T-helper 2 cell treated with Interferon-gamma antibody and Interleukin-4, amounts not matched to agents 5 μg/mL and 100 μg/mL, for 36 hours (primary cell): ENCODE measurements around the gene NKX2-3.

Experiments used
- DNase-seq: peaks from one replicate; pipeline ENCODE4 v3.0.0; 2021; ENCODE audit warnings: low spot score
- H3K27ac Mint-ChIP-seq: one replicate; pipeline ENCODE4 v1.8.0; 2021; ENCODE audit warnings: mild to moderate bottlenecking, mixed read lengths
- H3K27me3 Mint-ChIP-seq: one replicate; pipeline ENCODE4 v1.8.0; 2021; ENCODE audit warnings: low read depth, mixed read lengths
- H3K36me3 Mint-ChIP-seq: one replicate; pipeline ENCODE4 v1.8.0; 2021; ENCODE audit warnings: low read depth, mixed read lengths
- H3K4me1 Mint-ChIP-seq: one replicate; pipeline ENCODE4 v1.8.0; 2021; ENCODE audit warnings: low read depth, mixed read lengths
- H3K4me3 Mint-ChIP-seq: one replicate; pipeline ENCODE4 v1.8.0; 2022; ENCODE audit warnings: mild to moderate bottlenecking, moderate library complexity, mixed read lengths
- H3K9me3 Mint-ChIP-seq: one replicate; pipeline ENCODE4 v1.8.0; 2021; ENCODE audit warnings: mixed read lengths

Gene NKX2-3

GRCh38 chr10:99531696-99532593 is 797 bp upstream of the NKX2-3 start:
- Mint-ChIP-seq H3K36me3 (peaks cover 2% of the 10 kb centered on the region), H3K27me3 (peaks cover 89% of the 10 kb centered on the region), H3K9me3 (no peaks in the 10 kb centered on the region), H3K4me1 (peaks cover 15% of the 10 kb centered on the region), H3K4me3 (peak overlapping the region; percentile 55), H3K27ac (peak overlapping the region; percentile 52)
- DNase-seq, result no peak

- peak overlapping the region; percentile 46 for H3K27ac Mint-ChIP-seq
- H3K36me3 Mint-ChIP-seq, result peaks cover 2% of the 10 kb centered on the region
- no peak for DNase-seq
- peaks cover 93% of the 10 kb centered on the region for H3K27me3 Mint-ChIP-seq
- peaks cover 10% of the 10 kb centered on the region for H3K4me1 Mint-ChIP-seq
- H3K9me3 Mint-ChIP-seq, result no peaks in the 10 kb centered on the region
- no peak overlapping the region for H3K4me3 Mint-ChIP-seq
Measured at GRCh38 chr10:99533496-99534449, 1.0 kb downstream of the NKX2-3 start.

DNA sequence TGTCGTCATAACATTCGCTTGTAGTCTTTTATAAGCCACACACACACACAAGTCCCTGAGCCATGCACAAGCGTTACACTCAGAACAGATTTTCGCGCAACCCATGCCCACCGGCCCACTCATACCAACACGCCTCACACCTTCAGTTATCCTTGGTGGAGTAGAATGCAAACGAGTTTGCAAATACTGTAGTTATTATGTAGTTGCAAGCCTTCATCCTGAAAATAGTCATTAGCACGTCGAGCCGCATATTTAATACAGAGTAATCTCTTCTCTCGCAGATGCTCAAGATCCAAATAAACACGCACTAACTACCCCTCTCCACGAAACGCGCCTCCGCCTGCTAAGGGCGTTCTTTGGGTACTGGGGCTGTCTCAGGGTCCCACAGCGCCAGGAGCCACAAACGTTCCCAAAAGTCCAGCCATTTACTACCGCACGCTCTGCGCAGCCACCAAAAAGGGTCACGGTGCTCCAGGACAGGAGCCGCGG is 1.8 kb downstream of the NKX2-3 start:
- no peak for DNase-seq
- Mint-ChIP-seq H3K4me3 (peak overlapping the region; percentile 49), H3K36me3 (peaks cover 2% of the 10 kb centered on the region), H3K27me3 (peaks cover 93% of the 10 kb centered on the region), H3K9me3 (no peaks in the 10 kb centered on the region), H3K4me1 (peaks cover 10% of the 10 kb centered on the region), H3K27ac (peak overlapping the region; percentile 46)

DNA sequence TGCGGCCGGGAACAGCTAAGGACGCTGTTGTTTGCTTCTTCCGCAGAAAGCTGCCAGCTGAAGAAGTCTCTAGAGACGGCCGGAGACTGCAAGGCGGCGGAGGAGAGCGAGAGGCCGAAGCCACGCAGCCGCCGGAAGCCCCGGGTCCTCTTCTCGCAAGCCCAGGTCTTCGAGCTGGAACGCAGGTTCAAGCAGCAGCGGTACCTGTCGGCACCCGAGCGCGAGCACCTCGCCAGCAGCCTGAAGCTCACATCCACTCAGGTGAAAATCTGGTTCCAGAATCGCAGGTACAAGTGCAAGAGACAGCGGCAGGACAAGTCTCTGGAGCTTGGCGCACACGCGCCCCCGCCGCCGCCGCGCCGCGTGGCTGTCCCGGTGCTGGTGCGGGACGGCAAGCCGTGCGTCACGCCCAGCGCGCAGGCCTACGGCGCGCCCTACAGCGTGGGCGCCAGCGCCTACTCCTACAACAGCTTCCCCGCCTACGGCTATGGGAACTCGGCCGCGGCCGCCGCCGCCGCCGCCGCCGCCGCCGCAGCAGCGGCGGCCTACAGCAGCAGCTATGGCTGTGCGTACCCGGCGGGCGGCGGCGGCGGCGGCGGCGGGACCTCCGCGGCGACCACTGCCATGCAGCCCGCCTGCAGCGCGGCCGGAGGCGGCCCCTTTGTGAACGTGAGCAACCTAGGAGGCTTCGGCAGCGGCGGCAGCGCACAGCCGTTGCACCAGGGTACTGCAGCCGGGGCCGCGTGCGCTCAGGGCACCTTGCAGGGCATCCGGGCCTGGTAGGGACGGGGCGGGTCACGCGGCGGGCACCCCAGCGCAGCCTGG is 2.4 kb downstream of the NKX2-3 start:
- Mint-ChIP-seq H3K4me1 (peaks cover 10% of the 10 kb centered on the region), H3K36me3 (peaks cover 2% of the 10 kb centered on the region), H3K4me3 (peak overlapping the region; percentile 49), H3K9me3 (no peaks in the 10 kb centered on the region), H3K27me3 (peaks cover 92% of the 10 kb centered on the region), H3K27ac (no peak overlapping the region)
- no peak for DNase-seq

GRCh38 chr10:99535764-99536337 is 3.1 kb downstream of the NKX2-3 start:
- Mint-ChIP-seq H3K27me3 (peaks cover 87% of the 10 kb centered on the region), H3K36me3 (no peaks in the 10 kb centered on the region), H3K4me1 (peaks cover 9% of the 10 kb centered on the region), H3K9me3 (no peaks in the 10 kb centered on the region), H3K27ac (no peak overlapping the region), H3K4me3 (no peak overlapping the region)
- DNase-seq, result no peak

- Mint-ChIP-seq H3K36me3 (no peaks in the 10 kb centered on the region), H3K9me3 (no peaks in the 10 kb centered on the region), H3K4me1 (peaks cover 9% of the 10 kb centered on the region), H3K27ac (no peak overlapping the region), H3K27me3 (peaks cover 86% of the 10 kb centered on the region), H3K4me3 (peak overlapping the region; percentile 34)
- DNase-seq, result no peak
Measured at GRCh38 chr10:99536338-99537085, 3.8 kb downstream of the NKX2-3 start.

DNA sequence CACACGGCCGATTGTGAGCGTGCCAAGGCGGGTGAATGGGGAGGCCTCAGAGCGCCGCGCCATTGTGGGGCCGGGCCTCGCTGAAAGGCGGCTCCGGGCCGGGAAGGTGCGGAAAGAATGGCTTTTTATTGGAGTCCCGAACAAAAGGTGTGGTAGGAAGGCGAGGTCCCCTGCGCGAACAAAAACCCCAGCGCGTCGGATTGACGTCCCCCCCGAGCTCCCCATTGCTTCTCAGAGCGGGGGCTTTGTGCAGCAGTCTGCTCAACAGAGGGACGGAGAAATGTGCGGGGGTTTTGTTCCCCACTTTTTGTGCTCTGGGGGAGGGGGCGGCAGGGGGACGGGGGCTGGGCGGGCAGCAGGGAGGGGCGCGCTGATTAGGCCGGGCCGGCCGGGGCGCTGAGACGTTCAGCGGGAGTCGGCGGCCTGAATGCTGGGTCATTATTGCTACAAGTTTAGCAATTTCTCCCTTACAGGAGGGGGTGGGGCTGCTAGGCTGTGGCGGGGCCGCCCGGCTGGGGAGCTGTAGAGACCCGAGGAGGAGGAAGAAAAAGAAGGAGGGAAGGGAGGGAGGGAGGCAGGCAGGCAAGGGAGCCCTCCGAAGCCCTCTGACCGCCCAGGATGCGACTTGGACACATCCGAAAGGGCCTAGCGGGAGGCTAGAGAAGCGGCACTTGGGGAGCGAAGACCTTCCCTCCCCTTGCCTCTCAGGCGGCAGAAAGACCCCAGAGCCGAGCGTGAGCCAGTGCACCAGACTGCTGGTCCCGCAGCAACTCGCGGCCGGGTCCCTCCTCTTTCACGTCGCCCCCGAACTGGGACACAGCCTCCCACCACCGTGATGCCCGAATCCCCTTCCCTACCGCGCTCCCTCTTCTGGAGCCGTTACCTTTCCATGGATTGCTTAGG is 4.6 kb downstream of the NKX2-3 start:
- Mint-ChIP-seq H3K4me3 (peak overlapping the region; percentile 34), H3K36me3 (no peaks in the 10 kb centered on the region), H3K4me1 (peaks cover 9% of the 10 kb centered on the region), H3K27me3 (peaks cover 83% of the 10 kb centered on the region), H3K27ac (peak overlapping the region; percentile 41), H3K9me3 (no peaks in the 10 kb centered on the region)
- DNase-seq, result no peak

DNA sequence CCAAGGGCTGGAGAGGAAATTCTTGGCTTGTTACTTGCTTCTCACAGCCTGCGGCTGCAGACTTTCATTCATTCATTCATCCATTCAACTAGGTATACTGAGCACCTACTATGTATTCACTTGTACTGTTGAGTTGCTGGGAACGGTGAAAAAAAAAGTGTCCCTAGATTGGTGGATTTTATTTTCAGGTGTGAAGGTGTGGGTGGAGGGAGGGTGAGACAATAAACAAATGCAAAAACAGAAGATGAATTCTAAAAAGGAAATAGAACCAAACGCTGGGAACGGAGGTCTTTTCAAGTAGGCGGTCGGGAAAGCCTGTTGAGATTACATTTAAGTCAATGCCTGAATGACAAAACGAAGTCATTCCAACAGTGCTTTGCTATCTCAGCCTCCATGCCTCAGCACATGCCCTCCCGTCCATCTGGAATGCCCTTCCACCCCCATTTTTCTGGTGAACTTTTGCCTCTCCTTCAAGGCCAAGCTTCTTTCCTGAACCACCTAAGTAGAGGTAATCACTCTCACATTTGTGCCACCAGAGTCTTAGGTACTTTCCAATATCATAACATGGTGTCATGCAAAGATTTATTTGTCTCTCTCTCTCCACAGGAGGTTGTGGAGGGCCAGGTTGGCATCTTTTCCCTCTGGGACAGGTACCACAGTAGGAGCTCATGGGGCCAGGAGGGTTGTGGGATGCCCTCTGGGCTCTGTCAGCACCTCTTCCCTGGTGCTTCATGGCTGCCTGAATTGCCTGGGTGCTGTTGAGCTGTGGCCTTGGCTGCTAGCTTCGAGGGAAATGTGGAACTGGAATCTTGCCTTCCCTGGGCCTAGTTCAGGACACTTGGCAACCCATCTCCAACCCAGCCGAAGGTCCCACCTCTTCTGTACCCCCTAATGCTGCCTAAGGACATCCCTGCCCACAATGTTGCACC is 5.5 kb downstream of the NKX2-3 start:
- H3K4me1 Mint-ChIP-seq, result peaks cover 4% of the 10 kb centered on the region
- H3K36me3 Mint-ChIP-seq, result no peaks in the 10 kb centered on the region
- peak overlapping the region; percentile 41 for H3K27ac Mint-ChIP-seq
- no peak overlapping the region for H3K4me3 Mint-ChIP-seq
- H3K27me3 Mint-ChIP-seq, result peaks cover 82% of the 10 kb centered on the region
- DNase-seq, result no peak
- no peaks in the 10 kb centered on the region for H3K9me3 Mint-ChIP-seq

DNA sequence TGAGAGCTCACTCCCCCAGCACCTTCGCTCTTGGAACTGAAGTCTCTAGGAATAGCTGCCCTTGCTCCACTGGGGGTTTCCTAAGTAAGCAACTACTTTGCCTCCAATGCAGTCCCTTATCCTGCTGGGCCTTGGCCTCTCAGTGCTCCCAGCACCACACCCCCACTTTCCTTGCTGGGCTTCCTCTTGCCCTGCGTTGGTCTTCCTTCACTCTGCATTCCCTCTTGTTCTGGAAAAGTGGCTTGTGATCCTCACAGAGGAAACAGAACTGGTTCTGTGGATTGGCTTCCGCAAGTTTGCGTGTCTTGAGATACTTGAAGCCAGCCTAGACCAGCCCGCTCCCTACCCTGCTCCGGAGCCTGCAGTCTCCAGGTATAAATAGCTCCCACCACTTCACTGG is 6.4 kb downstream of the NKX2-3 start:
- Mint-ChIP-seq H3K9me3 (no peaks in the 10 kb centered on the region), H3K27me3 (peaks cover 78% of the 10 kb centered on the region), H3K27ac (no peak overlapping the region), H3K4me3 (no peak overlapping the region), H3K4me1 (peaks cover 4% of the 10 kb centered on the region), H3K36me3 (no peaks in the 10 kb centered on the region)
- no peak for DNase-seq

DNA sequence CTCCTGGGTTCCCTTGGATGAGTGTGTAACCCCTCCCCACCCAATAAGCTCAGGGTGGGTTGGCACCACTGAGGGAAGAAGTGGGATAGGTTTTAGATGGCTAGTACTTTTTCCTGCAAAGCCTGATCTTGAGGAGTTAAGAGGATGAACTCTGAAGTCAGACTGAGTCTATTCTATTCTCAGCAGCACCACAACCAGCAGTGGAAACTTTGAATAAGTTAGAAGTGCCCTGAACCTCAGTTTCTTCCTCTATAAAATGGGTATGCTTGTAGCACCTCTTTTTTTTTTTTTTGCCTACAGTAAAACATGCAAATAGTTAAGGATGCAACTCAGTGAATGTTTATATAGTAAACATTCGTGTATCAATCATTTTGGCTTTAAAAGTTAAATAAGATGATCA is 7.1 kb downstream of the NKX2-3 start:
- Mint-ChIP-seq H3K27me3 (peaks cover 78% of the 10 kb centered on the region), H3K36me3 (no peaks in the 10 kb centered on the region), H3K4me1 (peaks cover 4% of the 10 kb centered on the region), H3K9me3 (no peaks in the 10 kb centered on the region), H3K27ac (no peak overlapping the region), H3K4me3 (no peak overlapping the region)
- DNase-seq, result no peak

DNA sequence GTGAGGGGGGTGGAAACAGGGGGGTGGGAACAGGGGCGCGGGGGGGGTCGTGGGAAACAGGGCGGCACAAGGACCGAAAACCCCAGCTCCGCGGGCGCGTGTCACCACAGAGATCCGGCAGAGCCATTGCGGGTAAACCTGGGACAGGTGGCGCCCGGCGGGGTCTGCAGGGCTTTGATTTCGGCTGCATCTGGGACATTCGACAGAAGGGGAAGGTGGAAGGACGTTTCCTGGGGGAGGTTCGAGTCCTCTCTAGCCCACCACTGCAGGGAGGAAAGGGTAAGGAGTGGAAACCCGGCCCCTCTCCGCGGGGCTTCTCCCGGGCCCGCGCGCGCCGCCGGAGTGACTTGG is 7.5 kb downstream of the NKX2-3 start:
- H3K27me3 Mint-ChIP-seq, result peaks cover 80% of the 10 kb centered on the region

More for the DNA sequence above, 7.5 kb downstream of the NKX2-3 start:
- Mint-ChIP-seq H3K36me3 (no peaks in the 10 kb centered on the region), H3K9me3 (no peaks in the 10 kb centered on the region), H3K4me1 (peaks cover 4% of the 10 kb centered on the region), H3K27ac (no peak overlapping the region), H3K4me3 (no peak overlapping the region)
- DNase-seq, result no peak
